CD1c-positive myeloid dendritic cell (primary cell): ENCODE results near the gene ADAMTS5.

ENCODE experiments used
- DNase-seq: peaks from one replicate; pipeline ENCODE4 v3.0.0-alpha.2; 2016; ENCODE audit errors: extremely low spot score

The ADAMTS5 gene

DNA sequence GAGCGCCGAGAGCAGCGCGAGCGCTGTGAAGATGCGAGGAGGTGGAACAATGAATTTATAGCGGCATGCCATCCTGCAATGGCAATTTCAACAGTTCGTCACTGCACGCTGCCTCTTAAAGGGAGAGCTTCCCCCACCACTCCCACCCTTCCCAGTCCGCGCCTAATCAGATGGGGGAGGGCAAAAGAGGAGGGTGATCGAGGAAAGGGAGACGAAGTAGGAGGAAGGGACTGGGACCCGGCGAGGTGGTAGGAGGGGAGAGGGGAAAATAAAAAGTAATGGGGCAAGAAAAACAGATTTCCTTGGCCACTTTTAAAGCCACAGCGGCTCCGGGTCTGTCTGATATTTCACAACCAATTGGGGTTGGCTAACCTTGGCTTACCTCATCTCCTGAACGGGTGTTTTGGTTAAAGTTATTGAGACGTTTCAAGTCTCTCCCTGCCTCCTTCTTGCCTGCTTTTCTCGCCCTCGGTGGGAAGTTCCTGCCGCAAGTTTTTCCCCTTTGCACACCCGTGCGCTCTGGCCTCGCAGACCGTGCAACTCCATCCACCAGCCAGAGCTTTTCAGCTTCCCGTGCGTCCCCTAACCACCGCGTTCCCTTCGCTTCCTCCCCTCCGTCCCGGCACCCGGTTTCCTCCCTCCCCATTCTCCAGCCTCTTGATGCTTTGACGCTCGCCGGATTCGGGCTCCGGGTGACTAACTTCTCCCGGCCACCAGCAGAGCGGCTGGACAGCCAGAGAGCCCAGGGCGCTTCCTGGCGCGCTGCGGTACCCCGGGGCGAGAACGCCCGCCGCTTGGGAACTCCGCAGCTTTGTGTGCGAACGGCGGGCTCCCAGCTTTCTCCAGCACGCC, at the start of gene ADAMTS5:
ADAMTS5 (minus strand) TSS at position 27 of the 852 bp plus-strand sequence. CDS start 697 bp downstream, outside the sequence.
- DNase-seq: peak; percentile 38

- DNase-seq: no peak
These were observed 34.6 kb upstream of the ADAMTS5 start for GRCh38 chr21:27001526-27001925.

DNA sequence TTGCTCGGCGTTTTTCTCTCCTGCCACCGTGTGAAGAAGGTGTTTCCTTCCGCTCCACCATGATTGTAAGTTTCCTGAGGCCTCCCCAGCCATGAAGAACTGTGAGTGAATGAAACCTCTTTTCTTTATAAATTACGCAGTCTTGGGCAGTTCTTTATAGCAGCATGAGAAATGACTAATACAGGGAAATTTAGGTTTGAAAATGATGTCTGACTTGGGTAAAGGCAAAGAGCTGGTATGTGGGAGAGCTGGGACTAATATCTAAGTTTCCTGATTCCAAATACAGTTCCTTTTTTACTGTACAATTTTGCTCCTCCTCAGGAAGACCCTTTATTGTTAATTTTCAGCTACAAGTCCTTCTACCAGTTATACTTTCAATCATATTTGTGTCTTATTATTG, 16.7 kb upstream of the ADAMTS5 start:
- DNase-seq: no peak

DNA sequence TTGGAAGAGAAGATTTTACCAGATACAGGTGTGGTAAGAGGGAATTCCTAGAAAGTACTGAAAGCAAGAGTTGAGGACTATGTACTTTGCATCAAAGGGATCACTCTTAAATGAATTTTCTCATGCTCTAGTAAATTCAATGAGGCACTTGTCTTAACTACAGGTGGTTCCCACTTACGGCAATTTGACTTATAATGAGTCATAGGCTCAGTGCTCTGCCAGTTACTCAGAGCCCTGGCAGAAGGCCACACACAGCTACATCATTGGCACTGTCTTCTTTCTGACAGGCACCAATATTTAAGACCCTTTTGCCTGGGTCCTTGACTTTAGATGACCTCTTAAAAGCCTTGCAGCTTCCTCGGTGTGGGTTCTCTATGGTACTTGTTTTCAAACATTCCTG, 15.9 kb upstream of the ADAMTS5 start:
- no peak for DNase-seq

- no peak for DNase-seq
These were observed 10.9 kb upstream of the ADAMTS5 start for GRCh38 chr21:26977746-26978145.

GRCh38 chr21:26973226-26973625, 6.3 kb upstream of the ADAMTS5 start:
- no peak for DNase-seq

DNA sequence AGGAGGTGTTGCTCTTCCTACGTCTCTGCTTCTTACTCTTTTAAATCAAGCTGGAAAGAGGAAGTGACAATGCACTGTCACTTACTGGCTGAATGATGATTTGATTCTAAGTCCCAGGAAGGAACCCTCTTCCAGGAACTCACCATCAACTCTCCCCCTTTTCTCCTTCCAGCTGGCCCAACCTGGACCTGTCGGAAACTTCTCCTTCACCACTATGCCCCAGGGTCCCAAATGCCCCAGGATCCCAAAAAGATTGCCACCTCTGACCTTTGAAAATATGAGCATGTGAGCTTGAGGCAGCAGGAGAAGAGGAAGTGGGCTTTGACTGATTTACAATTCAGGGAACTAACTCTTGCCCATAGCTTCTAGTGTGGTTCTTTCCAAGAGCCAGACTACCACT, 5.3 kb upstream of the ADAMTS5 start:
- peak; percentile 68 for DNase-seq

DNA sequence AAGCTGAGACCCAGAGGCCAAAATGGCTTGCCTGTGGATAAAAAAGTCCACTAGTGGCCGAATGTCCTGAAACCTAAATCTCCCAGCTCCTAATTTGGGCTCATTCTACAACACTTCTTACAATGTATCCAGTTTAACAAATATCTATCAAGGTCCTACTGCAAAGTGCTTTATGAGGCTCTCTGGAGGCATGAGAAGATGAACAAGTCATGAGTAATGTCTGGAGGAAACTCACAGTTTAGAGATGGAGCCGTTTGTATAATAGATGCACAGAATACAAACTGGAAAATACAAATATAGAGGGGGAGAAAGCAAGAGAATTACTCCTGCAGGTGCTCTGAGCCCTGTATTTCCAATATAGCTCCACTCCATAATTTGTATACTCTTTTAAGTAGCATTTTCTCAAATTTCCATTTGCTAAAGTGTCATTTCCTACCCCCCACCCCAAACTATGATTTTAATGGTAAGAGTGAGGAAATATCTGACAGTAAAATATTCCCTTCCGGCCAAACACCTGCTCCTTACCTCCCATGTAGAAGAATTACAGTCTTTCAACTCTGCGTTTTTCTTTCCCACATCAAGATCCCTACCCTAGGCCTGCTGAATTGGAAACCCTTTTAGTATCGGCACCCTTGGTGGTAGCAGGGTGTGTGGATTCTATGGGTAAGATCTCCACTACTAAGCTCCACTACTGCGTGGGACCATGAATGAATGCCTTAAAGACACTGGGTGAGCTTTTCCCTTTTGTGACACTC, 3.3 kb upstream of the ADAMTS5 start:
- no peak for DNase-seq

DNA sequence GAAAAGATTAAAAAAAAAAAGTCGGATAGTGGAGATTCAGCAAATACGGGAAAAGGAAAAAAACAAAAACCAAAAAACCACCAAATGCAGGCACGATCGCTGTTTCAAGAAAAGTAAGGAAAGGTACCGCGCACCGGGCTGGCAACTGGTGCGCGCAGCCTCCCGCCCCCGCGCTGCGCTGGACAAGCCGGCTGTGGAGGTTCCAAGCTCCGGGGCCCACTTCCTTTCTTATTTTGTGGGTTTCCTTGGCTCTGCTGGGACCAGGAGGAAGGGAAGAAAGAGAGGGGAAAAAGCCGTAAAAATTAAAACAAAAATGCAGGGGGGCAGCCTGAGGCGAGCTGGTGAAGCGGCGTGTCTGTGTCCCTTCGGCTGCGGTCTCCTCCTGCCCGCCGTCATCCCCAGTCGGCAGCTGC, 233 bp downstream of the ADAMTS5 start:
- DNase-seq: peak; percentile 50

- no peak for DNase-seq
These were observed 844 bp downstream of the ADAMTS5 start for GRCh38 chr21:26965907-26966581.

- DNase-seq: no peak
These were observed 1.6 kb downstream of the ADAMTS5 start for GRCh38 chr21:26965040-26965906.

DNA sequence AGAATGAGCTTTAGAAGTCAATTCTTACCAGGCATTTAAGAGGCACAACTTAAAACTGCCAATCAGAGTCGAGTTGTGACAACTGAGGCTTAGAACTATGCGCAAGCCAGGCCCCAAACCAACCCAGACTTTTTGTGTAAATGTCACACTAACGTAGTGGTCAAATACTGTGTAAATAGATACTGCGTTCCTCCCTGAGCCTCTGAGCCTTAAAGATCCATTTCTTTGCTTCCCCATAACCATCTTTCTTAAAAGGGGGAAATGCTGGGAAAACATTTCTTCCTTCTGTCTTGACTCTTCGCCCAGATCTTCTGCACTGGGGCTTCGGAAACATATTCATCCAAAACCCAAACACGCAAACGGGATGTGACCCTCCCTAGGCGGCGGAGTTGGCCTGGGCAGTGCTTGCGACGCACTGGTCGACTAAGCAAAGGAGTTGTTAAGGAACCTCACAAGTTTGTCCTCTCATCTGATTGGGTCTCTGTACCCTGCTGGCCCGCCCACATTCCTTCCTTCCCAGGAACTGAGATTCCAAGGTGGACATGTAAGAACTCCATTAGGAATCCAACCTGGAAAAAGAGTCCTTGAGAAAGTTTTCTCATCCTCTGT, 2.6 kb downstream of the ADAMTS5 start:
- no peak for DNase-seq

DNA sequence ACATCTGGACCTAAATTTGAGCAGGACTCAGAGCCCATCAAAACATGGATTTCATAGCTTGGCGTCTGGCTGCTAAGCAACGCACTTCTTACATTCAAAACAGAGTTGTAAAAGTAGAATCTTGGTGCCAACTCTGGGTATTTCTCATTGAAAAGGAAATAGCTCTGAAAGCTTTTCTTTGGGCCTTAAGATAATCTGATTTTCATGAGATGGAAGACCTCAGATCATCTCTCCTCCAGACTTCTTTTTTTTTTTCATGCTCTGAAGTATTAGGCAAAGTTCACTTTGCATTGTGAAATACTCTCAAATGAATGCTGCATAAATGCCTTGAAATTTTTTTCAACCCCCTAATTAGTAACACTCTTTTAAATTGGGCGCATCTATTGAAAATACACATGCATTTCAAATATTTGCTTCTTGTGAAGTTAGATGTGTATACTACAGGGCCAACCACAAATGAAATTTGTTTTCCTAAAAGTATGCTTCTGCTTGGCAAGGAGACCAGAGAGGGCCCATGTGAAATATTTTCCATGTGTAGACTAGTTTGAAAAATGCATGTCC, 4.2 kb downstream of the ADAMTS5 start:
- no peak for DNase-seq

DNA sequence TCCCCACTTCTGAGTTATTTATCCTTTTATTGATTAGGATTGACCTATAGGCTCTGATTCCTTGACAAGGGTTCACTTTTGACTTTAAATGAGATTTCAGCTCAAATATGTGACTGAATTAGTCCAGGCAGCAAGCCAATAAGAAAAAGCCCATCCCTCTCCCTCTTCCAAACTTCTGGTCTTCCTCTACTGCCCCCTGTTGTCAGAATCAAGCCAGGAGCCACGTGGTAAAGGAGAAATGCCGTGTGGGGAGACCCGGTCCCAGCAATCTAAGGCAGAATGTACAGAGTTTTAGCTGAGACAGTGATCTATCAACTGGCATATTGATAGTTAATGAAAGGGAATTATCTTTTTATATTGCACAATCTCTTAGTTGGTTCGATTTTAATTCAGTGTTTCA, 5.2 kb downstream of the ADAMTS5 start:
- DNase-seq: peak; percentile 20

GRCh38 chr21:26958788-26959187, 8.1 kb downstream of the ADAMTS5 start:
- no peak for DNase-seq

GRCh38 chr21:26956813-26957212, 10.1 kb downstream of the ADAMTS5 start:
- no peak for DNase-seq

GRCh38 chr21:26956216-26956615, 10.7 kb downstream of the ADAMTS5 start:
- no peak for DNase-seq

GRCh38 chr21:26954662-26955121, 12.2 kb downstream of the ADAMTS5 start:
- no peak for DNase-seq

DNA sequence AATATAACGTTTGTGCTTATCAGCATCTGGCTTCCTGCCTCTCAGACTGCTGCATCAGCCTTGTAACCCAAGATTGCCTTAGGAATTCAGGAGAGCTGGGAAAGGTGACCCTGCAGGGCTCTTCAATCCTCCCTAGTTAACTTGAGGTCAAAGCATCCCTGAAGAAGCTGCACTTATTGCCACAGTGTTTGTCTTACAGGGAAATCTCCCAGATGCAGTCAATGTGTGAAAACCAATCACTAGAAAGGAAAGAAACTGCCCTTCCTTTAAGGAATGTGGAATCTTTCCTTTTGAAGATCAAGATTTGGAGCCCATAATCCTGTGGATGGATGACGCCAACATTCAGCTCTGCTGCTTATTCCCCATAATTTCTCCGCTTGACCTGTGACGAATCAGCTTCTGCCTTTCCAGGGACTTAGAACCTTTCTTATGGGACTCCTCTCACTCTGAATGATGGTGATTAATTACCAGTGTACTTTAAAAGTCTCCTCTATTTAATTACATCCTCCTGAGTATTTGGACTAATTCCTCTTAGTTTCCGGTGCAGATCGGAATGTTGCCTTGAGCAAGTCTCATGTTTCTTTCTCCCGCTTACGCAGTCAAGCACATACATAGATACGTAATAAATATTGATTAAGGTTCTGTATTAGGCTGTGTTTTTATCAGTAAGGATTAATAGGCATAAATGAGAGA, 14.4 kb downstream of the ADAMTS5 start:
- DNase-seq: no peak

DNA sequence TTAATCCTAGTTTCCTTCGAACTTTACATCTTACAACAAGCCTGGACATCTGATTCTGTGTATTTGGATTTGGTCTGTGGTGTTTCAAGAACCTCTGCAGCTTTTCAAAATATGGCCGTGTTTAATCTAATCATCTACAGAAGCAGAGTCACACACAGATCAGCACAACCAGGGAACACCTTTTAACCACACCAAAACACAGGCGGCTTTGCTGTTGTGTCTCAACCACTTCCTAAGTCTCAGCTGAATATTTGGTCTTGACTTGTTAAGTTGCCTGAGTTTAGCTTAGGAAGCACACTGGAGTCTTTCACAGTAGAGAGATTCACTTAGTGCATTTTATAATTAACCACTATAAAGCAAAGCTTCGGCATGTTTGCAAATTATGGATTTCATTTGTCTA, 17.1 kb downstream of the ADAMTS5 start:
- DNase-seq: no peak
